IPS-NIHi7 (cell line): ENCODE results near the gene TMEM33.
"Not testable (repeated sequence)": the region's sequence is repeated elsewhere in the genome, so short reads cannot be mapped to it uniquely, and the experiment has no call there.

ENCODE experiments used
- DNase-seq: peaks from one replicate; pipeline ENCODE4 v3.0.0; 2012; ENCODE audit warnings: mixed read lengths; ENCODE audit errors: extremely low spot score

The TMEM33 gene

GRCh38 chr4:41934901-41935651 lies at the start of gene TMEM33:
Gene TMEM33 (plus strand): TSS chr4:41935429. CDS start chr4:41935485, 56 bp downstream.
- peak; percentile 92 for DNase-seq

GRCh38 chr4:41885456-41885855 lies 49.8 kb upstream of the TMEM33 start:
- no peak for DNase-seq

GRCh38 chr4:41887277-41887676 lies 48.0 kb upstream of the TMEM33 start:
- DNase-seq = no peak

GRCh38 chr4:41887821-41888686 lies 47.2 kb upstream of the TMEM33 start:
- no peak for DNase-seq

- DNase-seq = no peak
Observed at GRCh38 chr4:41888687-41889074, 46.5 kb upstream of the TMEM33 start.

GRCh38 chr4:41889317-41889716 lies 45.9 kb upstream of the TMEM33 start:
- no peak for DNase-seq

GRCh38 chr4:41890085-41890484 lies 45.1 kb upstream of the TMEM33 start:
- DNase-seq = no peak

GRCh38 chr4:41896648-41897047 lies 38.6 kb upstream of the TMEM33 start:
- DNase-seq = no peak

- DNase-seq = no peak
Observed at GRCh38 chr4:41897698-41898097, 37.5 kb upstream of the TMEM33 start.

- DNase-seq = not testable (repeated sequence)
Observed at GRCh38 chr4:41909136-41909535, 26.1 kb upstream of the TMEM33 start.

GRCh38 chr4:41912546-41912945 lies 22.7 kb upstream of the TMEM33 start:
- no peak for DNase-seq

GRCh38 chr4:41913509-41913908 lies 21.7 kb upstream of the TMEM33 start:
- no peak for DNase-seq

GRCh38 chr4:41918278-41918677 lies 17.0 kb upstream of the TMEM33 start:
- DNase-seq = no peak

GRCh38 chr4:41920416-41920815 lies 14.8 kb upstream of the TMEM33 start:
- DNase-seq = not testable (repeated sequence)

- no peak for DNase-seq
Observed at GRCh38 chr4:41921476-41921875, 13.8 kb upstream of the TMEM33 start.

- no peak for DNase-seq
Observed at GRCh38 chr4:41927796-41928499, 7.3 kb upstream of the TMEM33 start.

GRCh38 chr4:41930139-41930831 lies 4.9 kb upstream of the TMEM33 start:
- no peak for DNase-seq

- no peak for DNase-seq
Observed at GRCh38 chr4:41932988-41933387, 2.2 kb upstream of the TMEM33 start.

GRCh38 chr4:41933997-41934503 lies 1.2 kb upstream of the TMEM33 start:
- no peak for DNase-seq

GRCh38 chr4:41934514-41934900 lies 722 bp upstream of the TMEM33 start:
- no peak for DNase-seq

- peak; percentile 43 for DNase-seq
Observed at GRCh38 chr4:41935652-41936021, 408 bp downstream of the TMEM33 start.
